GM23248 (cell line): ENCODE data around the gene HBM. TPM values are rescaled to one million over a fixed set of nuclear protein-coding genes. Genes with fewer than 3 reads are reported as not detected.

Source experiments
- DNase-seq: peaks from one replicate; pipeline ENCODE4 v3.0.0-alpha.2; 2015
- H2AFZ ChIP-seq: fragments of 200-600 bp; sonication (generic); 2 replicates; pipeline ENCODE4 v1.6.1; 2016; ENCODE audit warnings: antibody characterized with exemption
- H3F3A ChIP-seq: fragments of 200-600 bp; sonication (generic); 2 replicates; pipeline ENCODE4 v1.6.1; 2016; ENCODE audit warnings: mild to moderate bottlenecking, antibody characterized with exemption, mixed run types; ENCODE audit not compliant: insufficient read depth
- H3K27ac ChIP-seq: fragments of 200-600 bp; sonication (generic); 2 replicates; pipeline ENCODE4 v1.5.1; 2016; ENCODE audit warnings: mild to moderate bottlenecking
- H3K27me3 ChIP-seq: fragments of 200-600 bp; sonication (generic); replicated peaks from 2 replicates; pipeline ENCODE4 v1.6.1; 2016; ENCODE audit warnings: mild to moderate bottlenecking; ENCODE audit not compliant: insufficient read depth
- H3K36me3 ChIP-seq: fragments of 200-600 bp; sonication (generic); 2 replicates; pipeline ENCODE4 v1.6.1; 2016; ENCODE audit warnings: low read depth, mild to moderate bottlenecking
- H3K4me1 ChIP-seq: fragments of 200-600 bp; sonication (generic); 2 replicates; pipeline ENCODE4 v1.6.1; 2016; ENCODE audit warnings: mild to moderate bottlenecking; ENCODE audit not compliant: insufficient read depth
- H3K4me2 ChIP-seq: fragments of 200-600 bp; sonication (generic); one replicate; pipeline ENCODE4 v1.6.1; 2016; ENCODE audit warnings: mild to moderate bottlenecking; ENCODE audit not compliant: unreplicated experiment
- H3K4me3 ChIP-seq: fragments of 200-600 bp; sonication (generic); 2 replicates; pipeline ENCODE4 v1.5.1; 2016; ENCODE audit warnings: mild to moderate bottlenecking
- H3K79me2 ChIP-seq: fragments of 200-600 bp; sonication (generic); 2 replicates; pipeline ENCODE4 v1.6.1; 2016; ENCODE audit warnings: mild to moderate bottlenecking; ENCODE audit not compliant: insufficient read depth
- H3K9ac ChIP-seq: fragments of 200-600 bp; sonication (generic); 2 replicates; pipeline ENCODE4 v1.6.1; 2016; ENCODE audit warnings: mild to moderate bottlenecking
- H3K9me2 ChIP-seq: fragments of 200-600 bp; sonication (generic); 2 replicates; pipeline ENCODE4 v1.6.1; 2016; ENCODE audit warnings: mixed run types, mild to moderate bottlenecking, moderate library complexity; ENCODE audit not compliant: insufficient read depth
- H3K9me3 ChIP-seq: fragments of 200-600 bp; sonication (generic); one replicate; pipeline ENCODE4 v1.6.1; 2017; ENCODE audit warnings: low read depth
- H4K20me1 ChIP-seq: fragments of 200-600 bp; sonication (generic); 2 replicates; pipeline ENCODE4 v1.6.0; 2016; ENCODE audit not compliant: insufficient read depth
- EZH2 ChIP-seq: fragments of 200-600 bp; sonication (generic); IDR thresholded peaks from 2 replicates; pipeline ENCODE4 v1.6.1; 2018; ENCODE audit warnings: antibody characterized with exemption, mild to moderate bottlenecking; ENCODE audit not compliant: insufficient read depth, poor library complexity, severe bottlenecking
- EZH2phosphoT487 ChIP-seq: fragments of 200-600 bp; sonication (generic); IDR thresholded peaks from 2 replicates; pipeline ENCODE4 v1.6.1; 2018; ENCODE audit warnings: antibody characterized with exemption, moderate library complexity, mild to moderate bottlenecking, low read depth; ENCODE audit not compliant: insufficient read depth
- WGBS, 2 experiments: methylation state at CpG; one replicate each; pipeline ENCODE4 v1.1.6; 2015 to 2017; ENCODE audit warnings: low lambda C conversion rate in 2 of 2, low coverage in 1 of 2; ENCODE audit errors: missing lambda C conversion rate in 2 of 2; 5-methylcytosine and 5-hydroxymethylcytosine counted together
- in situ Hi-C: fragments of 300-500 bp; cut with MboI; formaldehyde crosslinking; loops from 2 replicates; pipeline ENCODE4 v1.15.0; 2020
- polyA plus RNA-seq: library from polyadenylated mRNA; unstranded; fragments of >200 nt; fragmentation: Nextera tagmentation; extraction: Ambion mirVana; gene quantifications from 2 replicates; pipeline ENCODE4 v1.2.1, GENCODE V29; 2016
- total RNA-seq: library from RNA; depleted of rRNA; stranded (reverse); fragments of >200 nt; shearing (Covaris generic); gene quantifications from 2 replicates; pipeline ENCODE4 v1.2.3, GENCODE V29; 2014

HBM gene
- total and polyA plus RNA-seq, 2 experiments from 2014 or later, result not detected

GRCh38 chr16:133716-134115 lies 32.1 kb upstream of the HBM start:
- Histone ChIP-seq H4K20me1 (peaks cover 7% of the 10 kb centered on the region; the same call in 1 of the 2 replicates), H2AFZ (no peak overlapping the region), H3K27me3 (no peaks in the 10 kb centered on the region), H3K9ac (no peak overlapping the region), H3K79me2 (peaks cover 89% of the 10 kb centered on the region), H3K4me1 (0 out of 2 replicates have a peak, but pooled peaks cover 5% of the 10 kb centered on the region), H3K4me3 (no peak overlapping the region), H3K9me3 (no peaks in the 10 kb centered on the region), H3K4me2 (no peak overlapping the region), H3K9me2 (no peaks in the 10 kb centered on the region), H3K36me3 (no peaks in the 10 kb centered on the region), H3F3A (no peaks in the 10 kb centered on the region), H3K27ac (no peak overlapping the region)
- 98 to 100% methylated on average over 2 of the region's 2 CpGs for WGBS, 2 experiments
- no peak for TF ChIP-seq EZH2phosphoT487
- no peak for TF ChIP-seq EZH2
- in situ Hi-C loops, result no loop called here
- DNase-seq, result no peak

- TF ChIP-seq EZH2 (no peak), EZH2phosphoT487 (no peak)
- H3K4me2 ChIP-seq, result peak overlapping the region; percentile 93
- WGBS, 2 experiments, result 0 to 3% methylated on average over 13 to 28 of the region's 30 CpGs
- H3K9me3 ChIP-seq, result no peaks in the 10 kb centered on the region
- H3K36me3 ChIP-seq, result no peaks in the 10 kb centered on the region
- no peaks in the 10 kb centered on the region for H3K9me2 ChIP-seq
- H3K27me3 ChIP-seq, result no peaks in the 10 kb centered on the region
- H3K79me2 ChIP-seq, result peaks cover 49% of the 10 kb centered on the region
- H3F3A ChIP-seq, result no peaks in the 10 kb centered on the region
- peak overlapping the region; percentile 94 for H2AFZ ChIP-seq
- H4K20me1 ChIP-seq, result peaks cover 7% of the 10 kb centered on the region; the same call in 1 of the 2 replicates
- DNase-seq, result peak; percentile 51
- H3K9ac ChIP-seq, result peak overlapping the region; percentile 95
- H3K27ac ChIP-seq, result peak overlapping the region; percentile 53
- H3K4me1 ChIP-seq, result 0 out of 2 replicates have a peak, but pooled peaks cover 5% of the 10 kb centered on the region
- peak overlapping the region; percentile 97 for H3K4me3 ChIP-seq
- in situ Hi-C loops, result no loop called here
Observed at GRCh38 chr16:138049-138417, 27.7 kb upstream of the HBM start.

- no peak overlapping the region for H2AFZ ChIP-seq
- no peaks in the 10 kb centered on the region for H3F3A ChIP-seq
- TF ChIP-seq EZH2 (no peak), EZH2phosphoT487 (no peak)
- H3K4me1 ChIP-seq, result 0 out of 2 replicates have a peak, but pooled peaks cover 5% of the 10 kb centered on the region
- no peaks in the 10 kb centered on the region for H4K20me1 ChIP-seq
- in situ Hi-C loops, result no loop called here
- no peaks in the 10 kb centered on the region for H3K27me3 ChIP-seq
- no peak overlapping the region for H3K4me3 ChIP-seq
- no peaks in the 10 kb centered on the region for H3K36me3 ChIP-seq
- DNase-seq, result no peak
- 52 to 57% methylated on average over 10 of the region's 10 CpGs for WGBS, 2 experiments
- H3K27ac ChIP-seq, result no peak overlapping the region
- no peak overlapping the region for H3K9ac ChIP-seq
- no peak overlapping the region for H3K4me2 ChIP-seq
- no peaks in the 10 kb centered on the region for H3K9me3 ChIP-seq
- H3K79me2 ChIP-seq, result peaks cover 28% of the 10 kb centered on the region
- H3K9me2 ChIP-seq, result no peaks in the 10 kb centered on the region
Observed at GRCh38 chr16:140175-140857, 25.5 kb upstream of the HBM start.

- DNase-seq, result no peak
- in situ Hi-C loops, result no loop called here
- H3K79me2 ChIP-seq, result peaks cover 7% of the 10 kb centered on the region
- no peaks in the 10 kb centered on the region for H3K36me3 ChIP-seq
- no peaks in the 10 kb centered on the region for H3K27me3 ChIP-seq
- 83 to 88% methylated on average over 12 of the region's 12 CpGs for WGBS, 2 experiments
- no peaks in the 10 kb centered on the region for H3K9me3 ChIP-seq
- H3K4me3 ChIP-seq, result no peak overlapping the region
- no peak overlapping the region for H3K9ac ChIP-seq
- no peak overlapping the region for H3K4me2 ChIP-seq
- H3K9me2 ChIP-seq, result no peaks in the 10 kb centered on the region
- no peak overlapping the region for H2AFZ ChIP-seq
- no peaks in the 10 kb centered on the region for H4K20me1 ChIP-seq
- H3K27ac ChIP-seq, result no peak overlapping the region
- TF ChIP-seq EZH2, result no peak
- no peak for TF ChIP-seq EZH2phosphoT487
- no peaks in the 10 kb centered on the region for H3F3A ChIP-seq
- 0 out of 2 replicates have a peak, but pooled peaks cover under 1% of the 10 kb centered on the region for H3K4me1 ChIP-seq
Observed at GRCh38 chr16:142405-142967, 23.3 kb upstream of the HBM start.
